HFFc6 (cell line): Measurements from ENCODE around the gene PFAS. TPM values are rescaled to one million over a fixed set of nuclear protein-coding genes. Genes with fewer than 3 reads are reported as not detected.

Experiments used
- DNase-seq: peaks from one replicate; pipeline ENCODE4 v3.0.0-alpha.2; 2018
- H3K27ac Mint-ChIP-seq: 2 replicates; pipeline ENCODE4 v1.8.0; 2020; ENCODE audit warnings: mild to moderate bottlenecking, mixed read lengths
- H3K27me3 Mint-ChIP-seq: 2 replicates; pipeline ENCODE4 v1.8.0; 2021; ENCODE audit warnings: mild to moderate bottlenecking, moderate library complexity, mixed read lengths; ENCODE audit not compliant: insufficient read depth
- H3K36me3 Mint-ChIP-seq: 2 replicates; pipeline ENCODE4 v1.8.0; 2021; ENCODE audit warnings: low read depth, mixed read lengths
- H3K4me1 Mint-ChIP-seq: 2 replicates; pipeline ENCODE4 v1.8.0; 2020; ENCODE audit warnings: low read depth, mixed read lengths
- H3K4me3 Mint-ChIP-seq: 2 replicates; pipeline ENCODE4 v1.8.0; 2020; ENCODE audit warnings: mild to moderate bottlenecking, moderate library complexity, mixed read lengths
- H3K9me3 Mint-ChIP-seq: 2 replicates; pipeline ENCODE4 v1.8.0; 2020; ENCODE audit warnings: mild to moderate bottlenecking, mixed read lengths
- CTCF ChIP-seq: fragments of 200-600 bp; sonication (generic); IDR thresholded peaks from 2 replicates; pipeline ENCODE4 v1.5.0; 2021; ENCODE audit warnings: antibody characterized with exemption, mild to moderate bottlenecking
- long read RNA-seq: library from polyadenylated mRNA; unstranded; transcript quantifications from one replicate; pipeline ENCODE4 v2.0.0, GENCODE V29; 2019
- total RNA-seq, 6 experiments: library from RNA; stranded (reverse); fragmentation: NEBNext Ultra II Directional; extraction: Animal tissue kit (Norgen Biotek cat#: 25700); gene quantifications; 2 replicates in 1 of 6; 3 replicates in 5 of 6; pipeline ENCODE4 v1.2.3, GENCODE V29; 2021

The PFAS gene
- 10 to 100 TPM; 46.8 to 63.9 (median 58.8) TPM for total RNA-seq
- long read RNA-seq, full-length matches to known transcripts, result 2 of 8 reads
- long read RNA-seq, partial matches to known transcripts, result 6 of 8 reads
- long read RNA-seq, other reads (novel, unspliced or antisense), result 0 of 8 reads

- peak within 1 kb of the TSS; percentile 100 for H3K4me3 Mint-ChIP-seq
- peaks cover 21% of the 10 kb centered on the region for H3K4me1 Mint-ChIP-seq
- DNase-seq, result peak; percentile 90
- H3K9me3 Mint-ChIP-seq, result no peaks in the 10 kb centered on the region
- peaks cover 8% of the 10 kb centered on the region; the same call in 1 of the 2 replicates for H3K27me3 Mint-ChIP-seq
- peaks cover 11% of the 10 kb centered on the region for H3K36me3 Mint-ChIP-seq
- TF ChIP-seq CTCF, result no peak
- H3K27ac Mint-ChIP-seq, result peak within 1 kb of the TSS; percentile 99
Measured at GRCh38 chr17:8248751-8249607, at the start of gene PFAS. Gene PFAS, plus strand, starts transcription at chr17:8249289. Its CDS starts 4,649 bp downstream, at chr17:8253938.

GRCh38 chr17:8204761-8205555 lies 44.1 kb upstream of the PFAS start:
- DNase-seq, result no peak
- Mint-ChIP-seq H3K36me3 (peaks cover 33% of the 10 kb centered on the region; the same call in 1 of the 2 replicates), H3K4me3 (no peak overlapping the region), H3K27me3 (peaks cover 5% of the 10 kb centered on the region; the same call in 1 of the 2 replicates), H3K4me1 (peaks cover 24% of the 10 kb centered on the region), H3K27ac (peak overlapping the region; percentile 26; the same call in 1 of the 2 replicates), H3K9me3 (no peaks in the 10 kb centered on the region)
- TF ChIP-seq CTCF, result no peak

- peak overlapping the region; percentile 55 for H3K27ac Mint-ChIP-seq
- DNase-seq, result no peak
- peaks cover 6% of the 10 kb centered on the region for H3K27me3 Mint-ChIP-seq
- TF ChIP-seq CTCF, result no peak; the same call in 1 of the 2 replicates
- no peaks in the 10 kb centered on the region for H3K9me3 Mint-ChIP-seq
- H3K4me1 Mint-ChIP-seq, result peaks cover 29% of the 10 kb centered on the region
- H3K4me3 Mint-ChIP-seq, result no peak overlapping the region
- H3K36me3 Mint-ChIP-seq, result peaks cover 29% of the 10 kb centered on the region; the same call in 1 of the 2 replicates
Measured at GRCh38 chr17:8206536-8206935, 42.6 kb upstream of the PFAS start.

GRCh38 chr17:8209907-8210760 lies 39.0 kb upstream of the PFAS start, which contains the start of gene AURKB:
Gene AURKB, minus strand, starts transcription at chr17:8210575. Its CDS starts 351 bp downstream, at chr17:8210224.
- TF ChIP-seq CTCF, result no peak
- Mint-ChIP-seq H3K4me3 (peak within 1 kb of the TSS; percentile 98), H3K9me3 (no peaks in the 10 kb centered on the region), H3K27ac (peak within 1 kb of the TSS; percentile 98), H3K4me1 (peaks cover 25% of the 10 kb centered on the region), H3K36me3 (peaks cover 10% of the 10 kb centered on the region; the same call in 1 of the 2 replicates), H3K27me3 (peaks cover 6% of the 10 kb centered on the region)
- peak; percentile 97 for DNase-seq
